GM12891 (cell line): ENCODE data around the gene STXBP4.

Experiments
- POLR2A ChIP-seq: IDR thresholded peaks from 2 replicates; pipeline ENCODE4 v1.6.1; 2011; ENCODE audit warnings: low read depth, low read length, control low read depth
- POLR2AphosphoS5 ChIP-seq: IDR thresholded peaks from 2 replicates; pipeline ENCODE4 v1.6.1; 2011; ENCODE audit warnings: low read depth, low read length, control low read depth
- SPI1 ChIP-seq: IDR thresholded peaks from 2 replicates; pipeline ENCODE4 v1.6.1; 2011; ENCODE audit warnings: low read depth, low read length, control low read depth

GRCh38 chr17:54976316-54976715, 7.8 kb downstream of the STXBP4 start:
- TF ChIP-seq SPI1 (no peak), POLR2A (no peak), POLR2AphosphoS5 (no peak)
